VCaP (cell line): ENCODE measurements around the gene MACROD2.
"Not testable (repeated sequence)": the region's sequence is repeated elsewhere in the genome, so short reads cannot be mapped to it uniquely, and the experiment has no call there.

Experiments
- H3K27ac ChIP-seq: fragments of 450-650 bp; 2 replicates; pipeline ENCODE4 v1.5.1; 2017
- CTCF ChIP-seq: fragments of 450-650 bp; conservative IDR thresholded peaks from 2 replicates; pipeline ENCODE4 v1.5.1; 2017; ENCODE audit warnings: mild to moderate bottlenecking, moderate library complexity

MACROD2 gene

GRCh38 chr20:14445310-14445709 is 450.0 kb downstream of the MACROD2 start:
- no peak for TF ChIP-seq CTCF
- H3K27ac ChIP-seq = no peak overlapping the region

- TF ChIP-seq CTCF = no peak
- no peak overlapping the region for H3K27ac ChIP-seq
Measured at GRCh38 chr20:14445902-14446301, 450.6 kb downstream of the MACROD2 start.

- no peak overlapping the region for H3K27ac ChIP-seq
- TF ChIP-seq CTCF = no peak
Measured at GRCh38 chr20:14446446-14446845, 451.1 kb downstream of the MACROD2 start.

- TF ChIP-seq CTCF = no peak
- no peak overlapping the region for H3K27ac ChIP-seq
Measured at GRCh38 chr20:14449323-14449722, 454.0 kb downstream of the MACROD2 start.

GRCh38 chr20:14450256-14450655 is 454.9 kb downstream of the MACROD2 start:
- TF ChIP-seq CTCF = no peak
- no peak overlapping the region for H3K27ac ChIP-seq

GRCh38 chr20:14451458-14451857 is 456.1 kb downstream of the MACROD2 start:
- no peak overlapping the region for H3K27ac ChIP-seq
- TF ChIP-seq CTCF = no peak

- TF ChIP-seq CTCF = no peak
- no peak overlapping the region for H3K27ac ChIP-seq
Measured at GRCh38 chr20:14453259-14453658, 457.9 kb downstream of the MACROD2 start.

GRCh38 chr20:14454296-14454695 is 459.0 kb downstream of the MACROD2 start:
- TF ChIP-seq CTCF = no peak
- H3K27ac ChIP-seq = no peak overlapping the region

GRCh38 chr20:14467104-14467827 is 471.9 kb downstream of the MACROD2 start:
- H3K27ac ChIP-seq = not testable (repeated sequence)
